HL-60/S4 (cell line): Measurements from ENCODE around the gene PTGES3.
"Not testable (repeated sequence)": the region's sequence is repeated elsewhere in the genome, so short reads cannot be mapped to it uniquely, and the experiment has no call there.

Experiments used
- in situ Hi-C: fragments of 300-500 bp; cut with MboI; formaldehyde crosslinking; loops from 2 replicates; pipeline ENCODE4 v1.14.3; 2022; ENCODE audit warnings: low sequenced_read_pairs

Gene PTGES3, protein sequence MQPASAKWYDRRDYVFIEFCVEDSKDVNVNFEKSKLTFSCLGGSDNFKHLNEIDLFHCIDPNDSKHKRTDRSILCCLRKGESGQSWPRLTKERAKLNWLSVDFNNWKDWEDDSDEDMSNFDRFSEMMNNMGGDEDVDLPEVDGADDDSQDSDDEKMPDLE

DNA sequence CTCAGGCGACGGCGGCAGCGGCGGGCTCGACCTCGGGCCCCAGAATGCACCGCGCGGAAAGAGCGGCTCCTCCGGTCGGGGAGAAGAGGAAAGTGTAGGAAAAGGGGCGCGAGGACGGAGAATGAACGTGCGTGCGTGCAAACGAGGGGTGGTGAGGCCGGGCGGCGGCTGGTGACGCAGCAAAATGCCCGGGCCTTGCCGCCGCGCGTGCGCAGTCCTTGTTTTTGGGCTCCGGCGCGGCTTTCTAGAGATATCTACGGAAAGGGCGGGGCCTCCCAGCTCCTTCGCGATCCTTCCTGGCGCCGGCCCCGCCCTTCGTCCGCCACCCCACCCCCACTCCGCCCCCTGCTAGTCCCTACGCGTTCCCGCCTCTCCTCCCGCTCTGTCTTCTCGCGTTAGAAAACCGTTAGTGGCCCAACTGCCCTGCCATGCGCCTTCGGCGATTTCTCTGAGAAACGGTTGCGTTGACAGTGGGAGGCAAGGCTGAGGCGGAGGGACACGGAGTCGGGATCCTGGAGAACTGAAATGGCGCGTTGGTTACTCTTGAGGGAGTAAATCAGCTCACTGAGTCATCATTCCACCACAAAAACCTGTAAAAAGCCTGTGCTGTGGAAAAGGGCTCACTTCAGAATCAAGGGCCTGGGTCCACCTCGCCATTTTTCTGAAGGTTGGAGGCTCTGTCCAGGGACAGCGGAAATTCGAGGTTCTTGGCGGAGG, at the start of gene PTGES3:
PTGES3 (minus strand) TSS at position 156 of the 717 bp plus-strand sequence. CDS start 285 bp downstream, outside the sequence.
- in situ Hi-C loops = no loop called here

DNA sequence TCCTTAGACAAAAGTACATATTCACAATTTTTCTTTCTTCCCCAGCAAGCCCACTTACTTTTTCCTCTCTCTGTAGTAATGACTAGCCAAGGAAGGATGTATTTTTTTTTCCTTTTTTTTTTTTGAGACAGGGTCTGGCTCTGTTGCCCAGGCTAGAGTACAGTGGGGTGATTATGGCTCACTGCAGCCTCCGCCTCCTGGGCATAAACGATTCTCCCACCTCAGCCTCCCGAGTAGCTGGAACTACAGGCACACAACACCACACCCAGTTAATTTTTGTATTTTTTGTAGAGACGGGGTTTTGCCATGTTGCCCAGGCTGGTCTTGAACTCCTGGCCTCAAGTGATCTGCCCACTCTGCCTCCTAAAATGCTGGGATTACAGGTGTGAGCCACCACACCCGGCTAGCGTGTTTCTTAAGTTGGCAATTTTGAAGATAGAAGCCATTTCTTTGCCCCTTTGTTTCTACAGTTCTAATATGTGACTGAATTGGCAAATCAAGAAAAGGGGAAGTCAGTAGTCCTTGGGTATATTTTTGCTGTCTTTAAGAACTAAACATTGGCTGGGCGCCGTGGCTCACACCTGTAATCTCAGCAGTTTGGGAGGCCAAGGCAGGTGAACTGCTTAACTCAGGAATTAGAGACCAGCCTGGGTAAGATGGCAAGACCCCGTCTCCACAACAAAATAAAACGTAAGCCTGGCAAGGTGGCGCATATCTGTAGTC, 40.2 kb upstream of the PTGES3 start:
- in situ Hi-C loops = no loop called here

DNA sequence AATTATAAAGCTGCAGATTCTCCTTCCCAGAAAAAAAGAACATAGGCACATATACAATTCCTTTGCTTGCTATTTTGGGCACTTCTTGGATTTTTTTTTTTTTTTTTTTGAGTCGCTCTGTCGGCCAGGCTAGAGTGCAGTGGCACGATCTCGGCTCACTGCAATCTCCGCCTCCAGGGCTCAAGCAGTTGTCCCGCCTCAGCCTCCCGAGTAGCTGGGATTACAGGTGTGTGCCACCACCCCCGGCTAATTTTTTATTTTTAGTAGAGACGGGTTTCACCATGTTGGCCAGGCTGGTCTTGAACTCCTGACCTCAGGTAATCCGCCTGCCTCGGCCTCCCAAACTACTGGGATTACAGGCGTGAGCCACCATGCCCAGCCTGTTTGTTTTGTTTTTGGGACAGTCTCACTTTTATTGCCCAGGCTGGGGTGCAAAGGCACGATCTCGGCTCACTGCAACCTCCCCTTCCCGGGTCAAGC, 38.2 kb upstream of the PTGES3 start:
- in situ Hi-C loops = not testable (repeated sequence)

DNA sequence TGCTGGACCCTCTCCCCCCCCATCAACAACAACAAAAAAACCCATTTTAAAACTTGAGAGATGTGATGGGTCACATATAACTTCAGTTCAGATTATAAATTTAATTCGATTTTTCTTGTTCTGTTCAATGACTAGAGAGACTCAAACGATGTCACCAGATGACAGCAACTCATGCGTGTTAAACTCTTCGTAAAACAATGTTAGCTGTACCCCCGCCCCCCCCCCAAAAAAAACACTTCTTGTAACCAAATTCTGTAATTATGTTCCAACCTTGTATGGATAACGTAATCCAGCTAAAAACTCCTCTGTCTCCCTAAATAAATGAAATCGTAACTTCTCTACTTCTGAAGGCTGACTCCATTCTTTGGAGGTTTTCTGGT, 37.6 kb upstream of the PTGES3 start:
- in situ Hi-C loops = no loop called here

DNA sequence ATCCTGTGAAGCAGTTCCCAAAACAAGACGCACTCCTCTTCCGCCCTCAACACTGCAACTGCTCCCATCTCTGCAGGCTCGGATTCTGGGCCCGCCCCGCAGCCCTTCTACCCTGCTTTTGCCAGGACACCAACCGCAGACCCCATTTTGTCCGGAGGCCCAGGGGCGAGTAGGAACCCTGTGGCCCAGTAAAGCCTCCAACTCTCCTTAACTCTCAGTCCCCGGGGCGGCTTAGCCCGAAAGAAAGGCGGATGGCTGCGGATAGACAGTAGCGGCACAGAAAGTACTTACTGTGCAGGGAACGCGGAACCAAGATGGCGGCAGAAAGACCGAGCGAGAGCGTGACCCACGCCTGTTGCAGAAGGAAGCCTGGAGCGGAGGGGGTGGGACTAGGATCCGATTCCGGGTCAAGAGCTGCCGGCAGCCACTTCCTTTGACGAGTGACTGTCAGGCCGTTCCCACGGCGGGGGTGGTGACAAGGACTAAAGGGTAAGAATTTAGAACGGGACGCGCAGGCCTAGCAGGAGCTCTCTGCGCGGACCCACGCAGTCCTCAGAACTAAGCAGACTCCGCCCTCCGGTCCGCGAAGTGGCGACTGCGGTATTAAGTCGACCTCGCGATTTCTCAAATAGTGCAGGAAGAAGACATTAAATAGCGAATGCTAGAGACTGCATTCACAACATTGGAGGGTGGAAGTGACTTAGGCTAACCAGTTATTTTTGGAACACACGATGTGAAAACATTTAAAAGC, 37.1 kb upstream of the PTGES3 start, which contains the start of gene NACA:
NACA (minus strand) TSS at position 328 of the 751 bp plus-strand sequence. CDS start 778 bp downstream, outside the sequence.
- in situ Hi-C loops = no loop called here

DNA sequence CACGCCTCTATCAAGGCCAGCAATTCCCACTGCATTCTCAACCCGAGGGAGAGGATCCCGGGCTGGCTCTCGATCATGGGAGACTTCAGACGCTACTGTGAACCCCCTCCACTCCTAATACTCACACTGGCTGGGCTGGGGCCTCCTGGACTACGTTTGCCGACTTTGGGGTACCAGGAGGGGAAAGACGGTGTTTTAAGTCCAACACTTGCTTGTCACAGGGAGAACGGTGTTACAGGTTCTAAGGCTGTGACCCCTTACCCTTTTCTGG, 36.6 kb upstream of the PTGES3 start:
- in situ Hi-C loops = no loop called here

DNA sequence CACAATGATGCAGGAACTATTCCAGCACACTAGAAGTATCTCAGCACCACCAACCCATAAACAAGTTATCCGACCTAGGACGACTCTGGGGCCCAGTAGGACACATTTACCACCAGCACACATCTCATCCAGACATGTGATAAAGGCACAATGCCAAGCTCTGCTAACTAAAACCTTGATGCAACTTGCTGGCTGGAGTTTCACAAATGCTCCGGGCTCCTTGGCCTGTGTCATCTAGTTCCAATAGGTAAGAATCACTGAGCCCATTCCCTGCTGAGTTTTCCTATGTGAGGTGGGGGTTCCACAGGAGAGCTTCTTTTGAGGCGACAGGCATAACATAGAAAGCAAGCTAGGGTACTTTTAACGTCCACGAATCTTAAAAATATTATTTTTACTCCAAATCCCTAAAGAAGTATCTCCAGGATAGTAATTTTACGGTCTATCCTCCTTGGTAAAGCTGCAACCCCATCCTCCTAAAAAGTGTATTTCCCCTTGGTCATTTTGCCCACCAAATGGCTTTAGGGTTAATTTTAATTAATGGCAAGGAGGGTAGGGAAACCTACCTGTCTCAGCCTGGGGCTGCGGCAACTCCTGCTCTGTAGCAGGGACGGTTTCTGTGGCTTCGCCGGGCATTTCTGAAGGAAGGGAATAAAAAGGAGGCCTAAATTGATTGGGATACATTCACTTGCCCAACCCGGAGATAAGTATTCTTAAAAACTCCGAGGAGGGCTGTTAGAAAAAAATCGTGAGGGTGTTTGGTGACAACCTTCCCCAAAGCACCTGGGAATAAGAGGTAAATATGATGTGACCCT, 36.0 kb upstream of the PTGES3 start:
- in situ Hi-C loops = no loop called here

DNA sequence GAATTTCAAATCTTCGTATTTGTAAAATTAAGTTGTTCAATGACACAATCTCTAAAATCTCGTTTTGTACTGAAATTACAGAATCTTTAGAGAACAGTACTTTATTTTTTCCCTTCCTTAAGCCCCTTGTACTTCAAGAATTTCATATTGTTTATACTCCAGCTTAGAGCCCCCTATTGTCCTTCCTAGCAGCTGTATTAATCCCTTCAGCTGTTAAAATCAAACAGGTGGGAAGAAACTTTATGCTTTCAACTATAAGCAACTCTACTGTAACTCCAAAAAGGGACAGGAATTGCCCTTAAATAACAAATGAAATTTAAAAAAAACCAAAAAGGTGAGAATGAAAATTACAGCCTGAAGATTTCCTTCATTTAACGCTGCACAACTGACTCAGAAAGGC, 35.3 kb upstream of the PTGES3 start:
- in situ Hi-C loops = no loop called here

DNA sequence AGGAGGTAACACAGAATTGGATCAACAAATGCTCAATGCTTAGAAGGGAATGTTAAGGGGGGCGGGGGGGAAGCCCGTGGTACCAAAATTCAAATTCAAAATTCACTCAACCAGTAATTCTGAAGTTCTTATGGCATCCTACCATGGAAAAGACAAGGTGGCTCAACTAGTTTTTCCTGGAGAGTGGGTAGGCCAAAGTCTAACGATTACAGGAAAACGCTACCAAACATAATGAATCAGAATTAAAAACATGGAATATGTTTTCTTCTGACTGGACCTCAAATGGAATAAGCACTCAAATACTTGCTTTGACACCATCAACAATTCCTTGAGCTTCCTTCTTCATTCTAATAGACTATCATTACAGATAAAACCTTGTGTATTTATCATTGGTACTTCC, 34.7 kb upstream of the PTGES3 start:
- in situ Hi-C loops = no loop called here

DNA sequence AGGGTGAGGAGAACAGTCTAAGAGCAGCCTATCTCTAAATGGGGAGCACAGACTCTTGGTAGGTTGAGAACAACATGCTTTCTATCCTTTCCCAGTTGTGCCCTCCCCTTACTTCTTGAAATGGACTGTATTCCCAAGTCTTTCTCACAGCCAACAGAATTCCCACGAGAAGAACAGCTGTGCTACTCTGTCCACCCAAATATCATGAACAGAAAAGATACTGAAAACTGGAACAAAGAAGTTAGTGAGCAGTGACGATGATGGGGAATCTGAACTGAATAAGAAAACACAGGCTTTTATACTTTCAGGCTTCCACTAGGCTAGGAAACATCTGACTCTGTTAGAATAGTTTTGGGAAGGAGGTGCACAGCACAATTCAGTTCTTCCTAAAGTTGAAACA, 33.6 kb upstream of the PTGES3 start:
- in situ Hi-C loops = no loop called here

DNA sequence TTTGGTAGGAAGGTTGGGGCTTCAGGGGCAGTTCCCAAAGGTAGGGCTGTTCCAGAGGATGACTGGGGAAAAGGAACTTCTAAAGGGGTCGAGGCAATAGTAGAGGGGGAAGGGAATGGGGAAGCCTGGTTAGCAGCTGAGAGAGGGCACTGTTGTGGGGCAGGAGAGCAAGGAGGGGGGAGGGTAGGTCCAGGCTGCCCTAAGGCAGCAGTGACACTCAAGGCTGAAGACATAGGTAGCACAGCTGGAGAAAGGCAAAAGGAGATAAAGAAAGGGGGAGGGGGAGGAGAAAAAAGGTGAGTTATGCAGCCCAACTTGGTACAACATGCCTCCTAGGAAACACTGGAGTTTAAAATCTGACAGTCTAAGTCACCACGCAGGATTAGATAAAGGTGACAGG, 33.1 kb upstream of the PTGES3 start:
- in situ Hi-C loops = no loop called here

DNA sequence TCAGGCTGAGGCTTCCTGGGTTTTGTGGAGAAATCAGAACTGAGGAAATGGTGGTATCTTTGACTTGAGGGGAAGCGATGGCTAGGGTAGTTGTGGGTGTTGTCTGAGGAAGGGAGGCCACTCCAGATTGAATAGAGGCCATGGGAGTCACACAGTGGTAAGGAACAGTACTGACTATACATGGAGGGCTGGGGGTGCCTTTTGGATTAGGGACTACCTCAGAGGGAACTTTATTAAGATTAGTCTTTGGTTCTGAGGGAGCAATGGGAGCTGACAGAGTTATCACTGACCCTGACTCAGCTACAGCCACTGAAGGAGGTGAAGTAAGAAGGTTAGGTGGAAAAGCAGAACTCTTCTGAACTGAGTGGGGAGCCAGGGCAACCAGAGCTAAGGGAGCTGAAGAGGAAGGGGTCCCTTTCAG, 32.7 kb upstream of the PTGES3 start:
- in situ Hi-C loops = no loop called here

DNA sequence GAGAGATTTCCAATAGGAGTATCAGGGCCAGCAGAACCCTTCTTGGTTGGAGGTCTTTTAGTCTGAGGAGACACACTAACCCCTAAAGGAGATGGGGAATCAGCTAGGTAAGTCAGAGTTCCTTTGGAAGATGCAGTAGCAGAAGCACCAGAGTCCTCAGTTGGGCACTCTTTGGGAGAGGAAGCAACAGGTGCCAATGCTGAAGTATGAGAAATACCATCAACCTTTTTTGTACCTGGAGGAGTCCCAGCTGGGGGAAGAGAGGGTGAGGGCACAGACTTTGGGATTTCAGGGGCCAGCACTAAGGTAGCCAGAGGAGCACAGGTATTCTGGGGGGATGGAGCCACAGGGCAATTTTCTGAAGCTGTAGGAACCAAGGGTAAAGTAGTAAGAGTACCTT, 31.0 kb upstream of the PTGES3 start:
- in situ Hi-C loops = no loop called here

DNA sequence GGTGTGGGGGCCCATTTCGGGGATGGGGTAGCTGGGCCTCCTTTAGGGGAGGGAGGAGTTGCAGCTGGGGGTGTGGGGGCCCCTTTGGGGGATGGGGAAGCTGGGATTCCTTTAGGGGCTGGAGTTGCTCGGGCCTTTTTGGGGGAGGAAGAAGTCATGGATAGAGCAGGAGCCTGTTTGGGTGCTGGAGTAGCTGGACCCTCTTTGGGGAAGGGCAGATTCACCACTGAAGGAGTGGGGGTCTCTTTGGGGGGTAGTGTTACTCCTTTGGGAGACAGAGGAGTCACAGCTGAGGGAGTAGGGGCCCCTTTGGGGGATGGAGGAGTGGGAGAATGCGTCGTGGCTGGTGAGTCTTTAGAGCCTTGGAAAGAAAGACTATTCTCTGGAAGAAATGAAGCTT, 30.6 kb upstream of the PTGES3 start:
- in situ Hi-C loops = no loop called here

DNA sequence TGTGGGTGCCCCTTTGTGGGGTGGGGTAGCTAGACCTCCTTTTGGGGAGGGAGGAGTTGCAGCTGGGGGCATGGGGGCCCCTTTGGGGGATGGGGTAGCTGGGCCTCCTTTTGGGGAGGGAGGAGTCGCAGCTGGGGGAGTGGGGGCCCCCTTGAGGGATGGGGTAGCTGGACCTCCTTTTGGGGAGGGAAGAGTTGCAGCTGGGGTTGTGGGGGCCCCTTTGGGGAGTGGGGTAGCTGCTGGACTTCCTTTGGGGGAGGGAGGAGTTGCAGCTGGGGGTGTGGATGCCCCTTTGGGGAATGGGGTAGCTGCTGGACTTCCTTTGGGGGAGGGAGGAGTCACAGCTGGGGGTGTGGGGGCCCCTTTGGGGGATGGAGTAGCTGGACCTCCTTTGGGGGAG, 30.1 kb upstream of the PTGES3 start:
- in situ Hi-C loops = no loop called here

DNA sequence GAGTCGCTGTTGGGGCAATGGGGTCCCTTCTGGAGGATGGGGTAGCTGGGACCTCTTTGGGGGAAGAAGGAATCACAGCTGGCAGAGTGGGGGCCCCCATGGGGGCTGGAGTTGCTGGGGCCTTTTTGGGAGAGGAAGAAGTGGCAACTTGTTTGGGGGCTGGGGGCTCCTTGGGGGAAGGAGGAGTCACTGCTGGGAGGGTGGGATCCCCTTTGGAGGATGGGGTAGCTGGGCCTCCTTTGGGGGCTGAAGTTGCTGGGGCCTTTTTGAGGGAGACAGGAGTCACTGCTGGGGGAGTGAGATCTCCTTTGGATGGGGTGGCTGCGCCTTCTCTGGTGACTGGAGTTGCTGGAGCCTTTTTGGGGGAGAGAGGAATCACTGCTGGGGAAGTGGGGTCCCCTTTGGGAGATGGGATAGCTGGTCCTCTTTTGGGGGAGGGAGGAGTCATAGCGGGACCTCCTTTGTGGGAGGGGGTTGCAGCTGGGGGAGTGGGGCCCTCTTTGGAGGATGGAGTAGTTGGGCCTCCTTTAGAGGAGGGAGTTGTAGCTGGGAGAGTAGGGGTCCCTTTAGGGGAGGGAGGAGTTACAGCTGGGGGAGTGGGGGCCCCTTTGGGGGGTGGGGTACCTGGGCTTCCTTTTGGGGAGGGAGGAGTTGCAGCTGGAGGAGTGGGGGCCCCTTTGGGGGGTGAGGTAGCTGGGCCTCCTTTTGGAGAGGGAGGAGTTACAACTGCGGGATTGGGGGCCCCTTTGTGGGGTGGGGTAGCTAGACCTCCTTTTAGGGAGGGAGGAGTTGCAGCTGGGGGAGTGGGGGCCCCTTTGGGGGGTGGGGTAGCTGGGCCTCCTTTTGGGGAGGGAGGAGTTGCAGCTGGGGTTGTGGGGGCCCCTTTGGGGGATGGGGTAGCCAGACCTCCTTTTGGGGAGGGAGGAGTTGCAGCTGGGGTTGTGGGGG, 29.1 kb upstream of the PTGES3 start:
- in situ Hi-C loops = no loop called here

DNA sequence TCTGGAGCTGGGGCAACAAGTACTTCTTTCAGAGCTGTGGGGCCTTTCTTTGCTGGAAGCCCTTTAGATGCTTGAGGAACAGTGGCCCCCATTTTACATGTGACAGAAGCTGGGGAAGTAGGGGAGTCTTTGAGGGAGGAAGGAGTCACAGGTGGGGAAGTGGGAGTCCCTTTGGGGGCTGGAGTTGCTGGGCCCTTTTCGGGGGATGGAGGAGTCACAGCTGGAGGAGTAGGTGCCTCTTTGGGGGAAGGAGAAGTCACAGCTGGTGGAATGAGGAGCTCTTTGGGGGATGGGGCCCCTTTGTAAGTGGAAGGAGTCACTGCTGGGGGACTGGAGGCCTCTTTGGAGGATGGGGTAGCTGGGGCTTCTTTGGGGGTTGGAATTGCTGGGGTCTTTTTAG, 28.4 kb upstream of the PTGES3 start:
- in situ Hi-C loops = no loop called here

DNA sequence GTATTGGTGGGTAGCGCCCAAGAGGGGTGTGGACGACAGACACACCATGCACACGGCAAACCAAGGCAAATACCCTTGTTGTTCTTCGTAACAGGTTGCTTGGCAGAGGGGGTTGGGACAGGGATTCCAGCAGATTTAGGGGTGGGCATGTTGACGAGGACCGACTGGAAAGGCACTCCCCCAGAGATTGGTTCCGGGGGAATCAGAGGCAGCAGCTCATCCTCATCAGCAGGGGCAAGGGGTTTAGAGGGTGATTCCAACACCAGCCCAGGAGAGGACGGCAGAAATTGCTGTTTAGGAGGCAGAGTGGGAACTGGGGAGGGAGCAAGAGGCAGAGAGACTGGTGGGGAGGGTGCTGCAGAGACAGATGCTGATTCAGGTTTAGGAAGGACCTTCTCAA, 27.7 kb upstream of the PTGES3 start:
- in situ Hi-C loops = no loop called here

DNA sequence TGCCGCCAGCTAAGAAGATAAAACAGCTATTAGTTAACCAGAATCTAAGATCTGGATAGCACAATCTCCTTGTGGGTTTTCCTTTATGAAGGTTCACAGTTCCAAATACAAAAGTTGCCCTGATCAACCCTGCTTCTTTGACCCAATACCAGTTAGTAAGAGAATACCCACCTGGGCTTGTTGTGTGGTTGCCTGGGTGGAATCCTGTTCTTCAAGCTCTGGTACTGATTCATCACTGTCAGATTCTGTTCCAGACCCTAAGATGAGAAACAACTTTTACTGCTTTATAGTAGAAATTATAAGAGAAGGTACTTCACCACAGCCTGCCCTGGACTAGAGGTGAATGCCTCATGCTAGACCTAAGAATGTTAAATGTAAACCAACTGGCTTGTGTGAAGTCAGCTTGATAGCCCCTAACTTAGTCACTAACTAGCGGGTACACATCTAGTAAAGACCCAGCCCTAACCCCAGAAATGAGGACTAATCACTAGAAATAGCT, 26.4 kb upstream of the PTGES3 start:
- in situ Hi-C loops = no loop called here
